Putamen (tissue), 1 donor: ENCODE measurements around the gene EHBP1L1.

ENCODE experiments used
- DNase-seq: peaks from one replicate; pipeline ENCODE4 v3.0.0-alpha.2; 2016; ENCODE audit warnings: low spot score

Gene EHBP1L1

DNA sequence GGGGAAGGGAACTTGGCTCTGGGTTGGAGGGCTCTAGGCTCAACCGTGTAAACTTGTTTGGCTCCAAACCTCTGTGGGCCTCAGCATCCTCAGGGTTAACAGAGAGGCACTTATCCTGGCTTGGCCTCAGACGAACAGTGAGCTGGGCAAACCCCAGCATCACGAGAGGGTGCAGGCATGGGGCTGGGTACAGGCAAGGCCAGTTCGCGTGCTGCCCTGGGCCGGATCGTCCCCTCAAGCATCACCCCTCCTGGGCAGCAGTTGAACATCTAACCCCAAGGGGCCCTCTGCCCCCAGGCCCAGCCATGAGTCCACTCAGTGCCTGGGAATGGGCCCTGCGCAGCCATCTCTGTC, 1.9 kb downstream of the EHBP1L1 start:
- no peak for DNase-seq

DNA sequence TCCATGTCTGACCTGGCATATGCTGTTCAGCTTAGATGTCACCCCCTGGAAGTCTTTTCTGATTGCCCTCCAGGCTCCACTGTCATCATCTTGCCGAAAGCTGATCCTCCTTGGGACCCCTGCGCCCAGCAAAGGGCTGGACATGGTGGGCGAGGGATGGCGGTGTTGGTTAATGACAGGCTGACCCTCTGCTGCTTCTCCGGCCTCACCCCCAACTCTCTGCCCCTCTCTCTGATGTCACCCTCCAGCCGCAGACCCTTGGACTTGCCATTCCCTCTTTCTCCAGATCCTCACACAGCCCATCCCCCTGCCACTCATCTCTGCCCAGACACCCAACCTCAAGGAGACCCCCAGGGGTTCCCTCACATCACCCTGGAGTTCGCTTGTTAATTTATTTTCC, 2.3 kb downstream of the EHBP1L1 start:
- DNase-seq: no peak

DNA sequence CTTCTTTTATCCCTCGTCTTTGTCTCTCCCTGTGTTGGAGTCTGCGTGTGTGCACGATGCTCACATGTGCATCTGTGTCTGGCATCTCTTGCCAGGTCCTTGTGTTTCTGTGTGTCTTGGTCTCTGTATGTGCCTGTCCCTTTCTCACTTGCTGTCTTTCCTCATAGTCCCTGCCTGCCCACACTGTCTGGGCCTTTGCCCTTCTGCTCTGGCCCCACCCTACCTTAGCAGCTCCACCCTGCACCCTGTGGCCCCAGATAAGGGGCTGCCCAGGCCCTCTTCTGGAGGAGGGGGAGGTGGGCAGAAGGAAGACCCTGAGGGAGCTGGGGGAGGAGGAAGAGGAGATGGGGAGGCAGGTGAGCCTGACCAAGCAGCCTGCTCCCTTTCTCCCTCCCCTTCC, 2.8 kb downstream of the EHBP1L1 start:
- DNase-seq: no peak

DNA sequence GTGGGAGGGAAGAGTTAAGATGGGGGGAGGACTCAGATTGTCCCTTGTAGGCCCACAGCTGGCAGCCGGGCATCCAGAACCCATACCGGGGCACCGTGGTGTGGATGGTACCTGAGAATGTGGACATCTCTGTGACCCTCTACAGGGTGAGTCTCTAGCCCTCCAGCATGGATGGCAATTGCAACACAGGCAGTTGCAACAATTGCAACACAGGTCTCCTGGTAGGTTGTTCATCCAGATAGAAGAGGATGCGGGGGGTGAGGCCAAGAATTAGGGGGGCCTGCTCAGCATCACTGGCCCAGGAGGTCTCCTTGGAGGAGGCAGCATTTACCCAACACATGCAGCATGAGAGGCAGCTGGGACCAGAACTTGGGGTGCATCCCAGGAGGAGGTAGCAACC, 3.4 kb downstream of the EHBP1L1 start:
- DNase-seq: no peak

DNA sequence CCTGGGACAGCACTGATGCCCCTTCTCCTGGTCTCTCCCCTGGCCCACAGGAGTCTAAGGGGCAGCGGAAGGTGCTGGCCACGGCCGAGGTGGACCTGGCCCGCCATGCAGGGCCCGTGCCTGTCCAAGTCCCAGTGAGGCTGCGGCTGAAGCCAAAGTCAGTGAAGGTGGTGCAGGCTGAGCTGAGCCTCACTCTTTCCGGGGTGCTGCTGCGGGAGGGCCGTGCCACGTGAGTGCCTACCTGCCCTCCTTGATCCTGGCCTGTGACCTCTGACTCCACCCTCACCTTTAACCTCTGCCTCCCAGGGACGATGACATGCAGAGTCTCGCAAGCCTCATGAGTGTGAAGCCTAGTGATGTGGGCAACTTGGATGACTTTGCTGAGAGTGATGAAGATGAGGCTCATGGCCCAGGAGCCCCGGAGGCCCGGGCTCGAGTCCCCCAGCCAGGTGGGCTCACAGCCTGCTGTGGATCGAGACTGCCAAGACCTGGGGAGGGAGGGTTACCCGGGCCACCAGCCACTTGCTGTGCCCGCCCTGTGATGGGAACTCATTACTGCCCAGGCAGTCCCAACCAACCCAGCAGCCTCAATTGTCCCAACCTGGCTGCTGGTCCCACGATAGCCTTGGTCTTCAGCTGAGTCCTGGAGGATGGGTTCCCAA, 4.3 kb downstream of the EHBP1L1 start:
- DNase-seq: no peak

DNA sequence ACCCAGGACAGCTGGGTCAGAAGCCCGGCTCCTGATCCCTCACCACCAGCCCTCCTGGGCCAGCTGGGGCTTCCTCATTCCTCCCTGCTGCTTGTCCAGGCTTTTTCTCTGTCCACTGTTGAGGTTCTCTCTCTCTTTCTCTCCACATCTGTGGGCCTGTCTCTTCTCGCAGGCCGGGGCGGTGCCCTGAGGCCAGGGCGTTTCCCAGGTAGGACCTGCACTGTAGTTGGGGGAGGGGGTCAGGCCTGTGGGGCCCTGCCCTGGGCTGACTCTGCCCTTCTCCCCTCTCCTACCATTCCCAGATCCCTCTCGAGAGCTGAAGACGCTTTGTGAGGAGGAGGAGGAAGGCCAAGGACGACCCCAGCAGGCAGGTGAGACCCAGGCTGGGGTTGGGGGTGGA, 4.9 kb downstream of the EHBP1L1 start:
- DNase-seq: no peak

DNA sequence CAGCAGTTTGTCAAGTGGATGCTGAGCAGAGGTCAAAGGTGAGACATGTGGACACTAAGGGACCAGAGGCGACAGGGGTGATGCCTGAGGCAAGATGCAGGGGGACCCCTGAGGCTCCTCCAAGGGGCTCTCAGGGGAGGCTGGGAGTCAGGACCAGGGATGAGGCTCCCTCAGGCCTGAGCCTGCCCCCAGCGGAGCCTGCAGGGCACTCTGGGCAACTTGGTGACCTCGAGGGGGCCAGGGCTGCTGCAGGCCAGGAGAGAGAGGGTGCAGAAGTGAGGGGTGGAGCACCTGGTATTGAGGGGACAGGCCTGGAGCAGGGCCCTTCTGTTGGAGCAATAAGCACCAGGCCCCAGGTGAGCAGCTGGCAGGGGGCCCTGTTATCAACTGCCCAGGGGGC, 6.1 kb downstream of the EHBP1L1 start:
- DNase-seq: no peak

DNA sequence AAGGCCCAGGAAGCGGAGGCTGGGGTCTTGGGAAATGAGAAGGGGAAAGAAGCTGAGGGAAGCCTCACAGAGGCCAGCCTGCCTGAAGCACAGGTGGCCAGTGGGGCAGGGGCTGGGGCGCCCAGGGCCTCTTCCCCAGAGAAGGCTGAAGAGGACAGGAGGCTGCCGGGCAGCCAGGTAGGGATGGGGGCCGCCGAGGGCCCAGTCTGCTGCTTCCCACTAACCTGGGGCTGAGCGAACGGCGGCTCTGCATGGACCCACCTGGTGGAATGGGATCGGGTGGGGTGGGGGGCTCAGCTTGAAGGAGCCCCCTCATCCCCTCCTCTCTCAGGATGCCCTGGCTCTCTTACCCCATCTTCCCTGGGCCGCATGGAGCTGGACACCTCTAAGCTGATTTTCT, 7.7 kb downstream of the EHBP1L1 start:
- DNase-seq: no peak

DNA sequence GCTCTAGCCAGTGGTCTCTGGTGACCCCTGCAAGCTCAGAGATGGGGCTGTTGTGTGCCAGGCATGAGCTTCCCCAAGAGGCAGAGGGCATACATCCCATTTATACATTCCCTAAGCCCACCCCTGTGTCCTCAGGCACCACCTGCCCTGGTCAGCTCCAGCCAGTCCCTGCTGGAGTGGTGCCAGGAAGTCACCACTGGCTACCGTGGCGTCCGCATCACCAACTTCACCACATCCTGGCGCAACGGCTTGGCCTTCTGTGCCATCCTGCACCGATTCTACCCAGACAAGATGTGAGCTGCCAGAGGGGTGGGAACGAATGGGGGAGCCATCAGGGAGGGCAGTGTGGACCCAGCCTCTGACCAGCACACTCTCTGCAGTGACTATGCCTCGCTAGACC, 8.3 kb downstream of the EHBP1L1 start:
- DNase-seq: no peak

DNA sequence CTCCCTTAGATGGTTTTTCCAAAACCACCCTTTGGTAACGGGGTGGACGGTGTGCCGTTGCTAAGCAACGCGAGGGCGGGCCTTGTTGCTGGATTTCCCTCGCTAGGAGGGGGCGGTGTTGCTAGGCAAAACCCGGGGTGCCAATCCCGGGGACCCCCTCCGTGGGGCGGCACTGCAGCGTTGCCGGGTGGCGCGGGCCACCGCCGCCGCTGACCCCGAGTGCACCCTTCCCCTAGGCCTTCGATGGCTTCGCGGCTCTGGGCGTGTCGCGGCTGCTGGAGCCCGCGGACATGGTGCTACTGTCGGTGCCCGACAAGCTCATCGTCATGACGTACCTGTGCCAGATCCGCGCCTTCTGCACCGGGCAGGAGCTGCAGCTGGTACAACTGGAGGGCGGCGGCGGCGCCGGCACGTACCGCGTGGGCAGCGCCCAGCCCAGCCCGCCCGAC, 8.9 kb downstream of the EHBP1L1 start:
- no peak for DNase-seq

DNA sequence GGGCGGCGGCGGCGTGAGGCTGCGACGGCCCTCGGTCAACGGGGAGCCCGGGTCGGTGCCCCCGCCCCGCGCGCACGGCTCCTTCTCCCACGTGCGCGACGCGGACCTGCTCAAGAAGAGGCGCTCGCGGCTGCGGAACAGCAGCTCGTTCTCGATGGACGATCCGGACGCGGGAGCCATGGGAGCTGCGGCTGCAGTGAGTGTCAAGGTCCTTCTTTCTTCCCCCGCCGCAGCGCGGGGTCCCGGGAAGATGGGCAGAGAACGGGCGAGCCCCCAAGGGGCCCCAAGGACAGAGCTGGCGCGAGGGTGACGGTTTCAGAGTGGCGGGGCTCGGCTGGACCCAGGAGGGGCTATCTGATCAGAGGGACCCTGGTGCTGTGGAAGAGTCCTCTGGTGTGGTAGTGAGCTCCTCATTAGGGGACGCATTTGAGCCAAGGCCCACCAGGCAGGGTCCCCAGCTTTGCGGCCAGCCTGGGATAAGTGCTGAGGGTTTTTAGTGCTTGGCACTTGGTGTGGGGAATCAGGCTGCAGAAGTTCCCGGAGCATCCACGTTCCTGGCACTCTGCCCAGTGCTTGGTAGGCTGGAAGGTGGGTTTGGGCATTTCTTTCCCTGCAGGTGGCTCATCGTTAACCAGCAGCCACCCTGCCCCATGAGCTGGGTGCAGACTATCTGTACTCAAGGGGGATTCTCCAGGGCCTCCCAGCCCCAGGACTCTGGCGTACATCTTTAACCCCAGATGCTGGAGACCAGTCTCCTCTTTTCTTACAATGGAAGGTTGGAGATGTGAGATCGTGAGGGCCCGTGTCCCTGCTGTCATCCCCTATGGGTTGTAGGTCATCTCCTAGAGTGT, 9.8 kb downstream of the EHBP1L1 start:
- no peak for DNase-seq

DNA sequence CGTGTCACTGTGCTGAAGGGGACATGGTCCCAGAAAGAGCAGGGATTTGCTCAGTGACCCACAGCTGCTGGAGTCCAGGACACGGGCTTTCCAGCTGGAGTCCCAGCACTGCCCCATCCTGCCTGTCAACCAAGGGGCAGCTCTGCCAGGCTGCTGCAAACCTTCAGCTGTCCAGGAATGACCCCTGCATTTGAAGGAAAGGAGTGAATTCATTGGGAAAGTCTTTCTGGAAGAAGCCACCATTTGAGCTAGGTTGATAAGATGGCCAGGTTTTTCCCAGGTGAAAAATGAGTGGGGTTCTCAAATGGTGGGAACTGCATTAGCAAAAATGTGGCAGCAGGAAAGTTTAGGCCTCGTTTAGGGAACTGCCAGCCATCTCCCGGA, 10.4 kb downstream of the EHBP1L1 start:
- DNase-seq: no peak

DNA sequence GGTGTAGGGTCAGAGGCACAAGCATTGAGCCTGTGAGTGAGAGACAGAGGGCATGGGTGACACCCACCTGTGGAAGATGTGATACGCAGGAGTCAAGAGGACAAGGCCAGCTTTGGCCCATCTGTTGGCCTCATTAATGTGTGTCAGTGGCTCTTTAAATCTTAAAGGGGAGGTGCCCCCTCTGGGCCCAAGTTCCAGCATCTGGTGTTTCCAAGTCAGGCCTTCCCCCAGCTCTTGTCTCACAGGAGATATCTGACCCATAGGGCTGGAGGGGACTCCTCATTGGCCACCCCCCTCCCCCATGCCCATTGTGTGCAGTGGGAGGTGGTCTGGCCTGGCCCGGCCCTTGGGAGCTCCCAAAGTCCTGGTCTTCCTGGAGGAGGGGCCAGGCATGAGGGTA, 10.8 kb downstream of the EHBP1L1 start:
- no peak for DNase-seq

DNA sequence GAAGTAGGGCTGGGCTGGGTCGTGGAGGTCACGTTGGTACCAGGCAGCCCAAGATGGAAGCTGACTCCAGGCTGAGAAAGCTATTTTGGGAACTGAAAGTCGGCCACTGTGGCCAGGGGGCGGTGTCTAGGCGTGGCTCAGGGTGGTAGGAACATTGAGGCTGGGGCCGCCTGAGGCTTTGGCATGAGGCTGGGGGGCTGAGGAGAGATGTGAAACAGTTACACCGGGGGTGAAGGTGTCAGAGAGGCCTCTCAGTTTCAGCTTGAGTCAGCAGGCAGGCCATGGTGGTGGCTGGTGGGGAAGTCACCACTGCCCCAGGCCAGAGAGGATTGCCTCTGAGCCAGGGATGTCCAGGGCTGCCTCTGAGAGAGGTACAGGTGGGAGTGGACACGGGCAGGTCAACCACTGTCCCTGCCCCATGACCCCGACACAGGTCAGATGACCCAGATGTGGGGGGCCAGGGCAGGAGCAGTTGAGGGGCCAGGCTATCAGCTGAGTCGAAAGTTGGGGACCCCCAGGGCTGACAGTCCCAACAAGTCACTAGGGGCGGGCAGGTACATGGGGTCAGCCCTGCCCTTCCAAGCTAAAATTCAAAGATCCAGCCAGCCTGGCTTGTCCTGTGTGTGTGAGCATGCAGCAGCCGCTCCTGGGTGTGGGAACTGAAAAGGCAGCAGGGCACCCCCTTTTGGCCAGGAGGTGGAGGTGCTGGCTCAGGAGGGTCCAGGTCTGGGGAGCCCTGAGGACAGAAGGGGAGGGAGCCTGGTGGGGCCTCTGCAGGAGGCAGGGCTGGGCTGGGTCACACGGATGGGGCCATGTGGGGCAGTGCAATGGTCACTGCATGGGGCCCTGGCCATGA, 12.6 kb downstream of the EHBP1L1 start:
- DNase-seq: no peak

DNA sequence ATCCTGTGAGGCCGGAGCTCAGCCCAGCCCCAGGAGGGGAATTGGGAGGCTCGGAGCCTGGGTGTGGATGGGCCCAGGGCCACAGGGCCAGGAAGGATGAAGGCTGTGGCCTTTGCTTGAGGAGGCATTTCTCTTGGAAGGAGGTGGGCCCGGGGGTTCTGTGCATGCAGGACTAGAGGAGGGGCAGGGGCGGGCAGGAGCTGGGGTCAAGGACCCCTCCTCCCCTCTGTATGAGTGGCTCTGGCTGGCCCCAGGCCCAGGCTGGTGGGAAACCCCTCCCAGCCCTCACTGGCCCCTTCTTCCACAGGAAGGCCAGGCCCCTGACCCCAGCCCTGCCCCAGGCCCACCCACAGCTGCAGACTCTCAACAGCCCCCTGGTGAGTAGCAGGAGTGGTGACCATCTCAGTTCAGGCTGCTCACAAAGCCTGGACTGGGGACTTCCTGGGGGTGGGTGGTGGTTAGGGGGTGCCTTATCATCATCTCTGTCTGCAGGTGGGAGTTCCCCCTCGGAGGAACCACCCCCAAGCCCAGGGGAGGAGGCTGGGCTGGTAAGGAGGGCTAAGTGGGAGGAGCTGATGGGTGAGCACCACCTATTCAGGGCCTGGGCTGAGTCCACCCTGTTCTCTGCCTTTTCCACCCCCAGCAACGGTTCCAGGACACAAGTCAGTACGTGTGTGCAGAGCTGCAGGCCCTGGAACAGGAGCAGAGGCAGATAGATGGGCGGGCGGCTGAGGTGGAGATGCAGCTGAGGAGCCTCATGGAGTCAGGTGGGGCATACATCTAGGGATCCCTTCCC, 13.8 kb downstream of the EHBP1L1 start:
- no peak for DNase-seq

DNA sequence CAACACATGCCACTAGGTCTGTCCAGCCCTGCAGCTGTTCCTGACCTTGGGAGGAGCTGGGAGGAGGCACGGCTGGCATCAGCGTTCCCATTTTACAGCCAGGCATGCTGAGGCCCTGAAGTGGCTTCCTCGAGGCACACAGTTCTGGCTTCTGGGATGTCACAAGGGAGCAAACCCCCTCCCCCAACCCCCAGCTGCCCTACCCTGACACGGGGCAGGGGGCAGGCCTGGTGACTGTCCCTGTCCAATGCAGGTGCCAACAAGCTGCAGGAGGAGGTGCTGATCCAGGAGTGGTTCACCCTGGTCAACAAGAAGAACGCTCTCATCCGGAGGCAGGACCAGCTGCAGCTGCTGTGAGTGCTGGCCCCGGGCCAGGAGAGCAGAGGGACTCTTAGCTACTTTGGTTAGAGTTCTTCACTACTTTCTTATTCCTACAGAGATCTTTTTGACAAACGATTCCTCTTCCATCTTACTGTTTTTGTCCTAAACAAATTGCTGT, 14.4 kb downstream of the EHBP1L1 start:
- no peak for DNase-seq

DNA sequence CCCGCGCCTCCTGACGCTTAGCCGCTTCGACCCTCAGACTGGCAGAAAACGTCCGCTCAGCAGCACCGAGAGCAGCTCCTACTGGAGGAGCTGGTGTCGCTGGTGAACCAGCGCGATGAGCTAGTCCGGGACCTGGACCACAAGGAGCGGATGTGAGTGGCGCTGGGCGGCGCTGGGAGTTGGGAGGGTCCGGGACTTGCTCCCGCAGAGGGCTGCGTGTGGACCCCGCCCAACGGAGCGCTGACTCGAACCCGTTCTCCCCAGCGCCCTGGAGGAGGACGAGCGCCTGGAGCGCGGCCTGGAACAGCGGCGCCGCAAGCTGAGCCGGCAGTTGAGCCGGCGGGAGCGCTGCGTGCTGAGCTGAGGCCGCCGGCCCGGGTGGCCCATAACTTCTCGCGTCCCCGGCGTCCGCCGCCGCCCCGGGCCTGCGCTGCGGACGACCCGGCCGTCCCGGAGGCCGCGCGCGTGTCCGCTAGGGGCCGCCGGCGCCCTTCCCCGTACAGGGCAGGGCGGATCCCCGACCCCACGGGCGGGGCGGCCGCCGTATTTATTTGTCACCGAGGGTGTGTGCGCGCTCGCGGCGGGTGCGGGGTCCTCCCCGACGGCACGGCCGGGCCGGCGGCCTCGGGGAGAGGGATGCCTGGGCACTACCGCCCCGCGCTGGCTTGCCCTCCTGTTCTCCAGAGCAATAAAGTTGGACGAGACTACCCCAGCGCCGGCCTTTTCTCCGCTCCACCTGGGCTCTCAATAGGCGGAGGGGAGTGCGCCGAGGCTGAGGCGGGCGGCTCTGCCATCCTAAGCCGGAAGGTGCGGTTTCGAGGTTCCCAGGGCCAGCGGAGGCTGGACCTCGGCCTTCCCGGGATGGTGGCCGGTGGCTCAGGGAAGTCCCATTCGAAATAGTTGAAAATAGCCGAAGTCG, 16.3 kb downstream of the EHBP1L1 start:
- no peak for DNase-seq

DNA sequence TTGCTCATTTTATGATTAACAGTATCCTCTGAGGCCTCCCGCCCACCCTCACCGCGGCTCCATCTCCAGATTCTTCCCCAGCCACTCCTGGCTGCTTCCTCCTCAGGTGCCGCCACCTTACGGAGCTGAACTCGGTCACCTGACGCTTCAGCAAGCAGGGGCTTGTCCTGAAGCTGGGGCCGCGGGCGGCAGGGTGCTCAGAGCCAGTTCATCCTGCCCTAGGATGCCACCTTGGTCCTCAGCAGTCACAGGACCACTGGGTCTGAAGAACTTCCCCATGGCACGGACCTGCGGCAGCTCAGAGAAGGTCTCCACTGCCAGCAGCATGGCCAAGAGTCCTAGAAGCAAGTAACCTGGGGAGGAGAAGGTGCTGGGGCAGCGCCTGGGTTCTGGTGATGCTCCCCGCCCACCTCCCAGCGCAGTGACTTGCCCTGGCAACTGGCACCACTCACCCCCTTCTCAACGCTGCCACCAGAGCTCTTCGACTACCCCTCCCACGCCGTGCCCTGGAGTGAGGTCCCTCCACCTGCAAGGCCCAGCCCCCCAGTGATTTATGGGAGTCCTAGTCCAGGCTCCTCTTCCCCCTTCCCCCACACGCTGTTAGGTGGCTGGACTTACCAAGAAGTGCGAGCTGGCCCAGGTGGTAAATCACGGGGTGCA, 17.1 kb downstream of the EHBP1L1 start:
- no peak for DNase-seq

DNA sequence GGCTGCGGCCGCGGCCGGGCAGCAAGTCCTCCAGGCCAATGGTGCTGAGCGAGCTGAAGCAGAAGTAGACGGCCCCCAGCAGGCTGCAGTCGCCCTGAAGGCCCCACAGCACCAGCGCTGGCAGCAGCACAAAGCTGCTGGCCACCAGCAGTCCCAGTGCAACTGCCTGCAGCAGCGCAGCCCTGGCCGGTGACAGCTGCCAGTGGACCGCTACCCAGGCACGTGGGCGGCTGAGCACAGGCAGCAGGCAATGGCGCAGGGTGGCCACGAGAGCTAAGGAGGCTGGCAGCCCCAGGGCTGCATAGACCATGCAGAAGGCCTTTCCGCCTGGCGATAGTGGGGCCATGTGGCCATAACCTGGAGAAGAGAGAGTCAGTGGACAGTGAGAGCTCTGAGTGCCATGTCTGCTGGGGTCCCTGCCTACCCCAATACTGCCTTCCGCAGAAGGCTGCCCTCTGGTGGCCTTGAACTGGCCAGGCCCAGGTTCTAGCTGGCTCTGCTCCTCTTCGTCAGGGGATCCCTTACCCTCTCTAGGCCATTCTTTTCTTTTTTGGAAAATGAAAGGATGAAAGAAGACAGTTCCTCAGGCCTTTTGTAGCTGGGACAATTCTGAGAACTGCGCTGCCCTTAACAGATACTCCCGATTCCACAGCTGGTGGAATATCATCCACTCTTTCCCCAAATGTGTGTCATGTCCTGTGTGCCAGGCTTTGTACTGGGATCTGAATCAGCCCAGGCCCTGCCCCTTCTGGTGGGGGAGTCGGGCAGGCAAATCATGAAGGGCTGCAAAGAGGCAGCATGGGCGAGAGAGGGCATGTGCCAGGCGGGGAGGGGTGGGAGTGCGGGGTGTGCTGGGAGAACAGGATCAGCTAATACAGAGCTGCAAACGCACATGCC, 17.9 kb downstream of the EHBP1L1 start:
- no peak for DNase-seq
